ENCODE results near the gene RAB6B.

Gene RAB6B

GRCh38 chr3:133869586-133869985 is 26.1 kb downstream of the RAB6B start:
- H3K4me2 ChIP-seq (ENCODE audit: low read length): no peak overlapping the region
- H3K36me3 ChIP-seq (replicated peaks; ENCODE audit: low read depth, low read length): no peaks in the 10 kb centered on the region
- H3K9me3 ChIP-seq (ENCODE audit: insufficient read depth, low read length): no peaks in the 10 kb centered on the region
- no peak overlapping the region for H2AFZ ChIP-seq (ENCODE audit: low read depth, low read length)
- H3K4me1 ChIP-seq (ENCODE audit: low read length): no peaks in the 10 kb centered on the region
- no peak overlapping the region for H3K27ac ChIP-seq (ENCODE audit: low read length)
- TF ChIP-seq CTCF (IDR thresholded peaks at IDR 0.05; ENCODE audit: low read depth, low read length) (no peak), EZH2phosphoT487 (IDR thresholded peaks at IDR 0.05; ENCODE audit: low read depth) (no peak)
- H3K27me3 ChIP-seq (ENCODE audit: low read depth, low read length): no peaks in the 10 kb centered on the region
- H4K20me1 ChIP-seq (ENCODE audit: insufficient read depth, low read length): no peaks in the 10 kb centered on the region
- no peak overlapping the region for H3K9ac ChIP-seq (ENCODE audit: low read length)
- no peak overlapping the region for H3K4me3 ChIP-seq (ENCODE audit: low read length)
- no peaks in the 10 kb centered on the region for H3K79me2 ChIP-seq (ENCODE audit: low read length)

GRCh38 chr3:133868758-133869475 is 26.8 kb downstream of the RAB6B start:
- Histone ChIP-seq H4K20me1 (ENCODE audit: insufficient read depth, low read length) (no peaks in the 10 kb centered on the region), H3K36me3 (replicated peaks; ENCODE audit: low read depth, low read length) (no peaks in the 10 kb centered on the region), H3K27me3 (ENCODE audit: low read depth, low read length) (no peaks in the 10 kb centered on the region), H3K27ac (ENCODE audit: low read length) (no peak overlapping the region), H3K9ac (ENCODE audit: low read length) (no peak overlapping the region), H3K4me2 (ENCODE audit: low read length) (no peak overlapping the region), H3K9me3 (ENCODE audit: insufficient read depth, low read length) (no peaks in the 10 kb centered on the region), H3K4me3 (ENCODE audit: low read length) (no peak overlapping the region), H2AFZ (ENCODE audit: low read depth, low read length) (no peak overlapping the region), H3K79me2 (ENCODE audit: low read length) (no peaks in the 10 kb centered on the region), H3K4me1 (ENCODE audit: low read length) (no peaks in the 10 kb centered on the region)
- TF ChIP-seq CTCF (IDR thresholded peaks at IDR 0.05; ENCODE audit: low read depth, low read length) (no peak), EZH2phosphoT487 (IDR thresholded peaks at IDR 0.05; ENCODE audit: low read depth) (no peak)

- H3K79me2 ChIP-seq (ENCODE audit: low read length): no peaks in the 10 kb centered on the region
- no peak overlapping the region for H3K27ac ChIP-seq (ENCODE audit: low read length)
- H4K20me1 ChIP-seq (ENCODE audit: insufficient read depth, low read length): no peaks in the 10 kb centered on the region
- no peak for TF ChIP-seq EZH2phosphoT487 (IDR thresholded peaks at IDR 0.05; ENCODE audit: low read depth)
- TF ChIP-seq CTCF (IDR thresholded peaks at IDR 0.05; ENCODE audit: low read depth, low read length): no peak
- H3K4me1 ChIP-seq (ENCODE audit: low read length): no peaks in the 10 kb centered on the region
- no peaks in the 10 kb centered on the region for H3K9me3 ChIP-seq (ENCODE audit: insufficient read depth, low read length)
- H3K4me2 ChIP-seq (ENCODE audit: low read length): no peak overlapping the region
- H3K4me3 ChIP-seq (ENCODE audit: low read length): no peak overlapping the region
- H3K36me3 ChIP-seq (replicated peaks; ENCODE audit: low read depth, low read length): no peaks in the 10 kb centered on the region
- no peak overlapping the region for H3K9ac ChIP-seq (ENCODE audit: low read length)
- no peaks in the 10 kb centered on the region for H3K27me3 ChIP-seq (ENCODE audit: low read depth, low read length)
- H2AFZ ChIP-seq (ENCODE audit: low read depth, low read length): no peak overlapping the region
Measured at GRCh38 chr3:133868186-133868585, 27.5 kb downstream of the RAB6B start.

GRCh38 chr3:133866141-133866540 is 29.5 kb downstream of the RAB6B start:
- H3K36me3 ChIP-seq (replicated peaks; ENCODE audit: low read depth, low read length): no peaks in the 10 kb centered on the region
- TF ChIP-seq CTCF (IDR thresholded peaks at IDR 0.05; ENCODE audit: low read depth, low read length) (no peak), EZH2phosphoT487 (IDR thresholded peaks at IDR 0.05; ENCODE audit: low read depth) (no peak)
- no peaks in the 10 kb centered on the region for H3K27me3 ChIP-seq (ENCODE audit: low read depth, low read length)
- no peaks in the 10 kb centered on the region for H3K4me1 ChIP-seq (ENCODE audit: low read length)
- no peak overlapping the region for H2AFZ ChIP-seq (ENCODE audit: low read depth, low read length)
- no peaks in the 10 kb centered on the region for H3K9me3 ChIP-seq (ENCODE audit: insufficient read depth, low read length)
- no peaks in the 10 kb centered on the region for H4K20me1 ChIP-seq (ENCODE audit: insufficient read depth, low read length)
- no peak overlapping the region for H3K9ac ChIP-seq (ENCODE audit: low read length)
- no peaks in the 10 kb centered on the region for H3K79me2 ChIP-seq (ENCODE audit: low read length)
- no peak overlapping the region for H3K4me2 ChIP-seq (ENCODE audit: low read length)
- H3K4me3 ChIP-seq (ENCODE audit: low read length): no peak overlapping the region
- no peak overlapping the region for H3K27ac ChIP-seq (ENCODE audit: low read length)

Measured in OCI-LY3 (cell line).